NCI-H524 treated with DMSO at 0.1 percent for 48 hours (cell line): Measurements from ENCODE around the gene TMA7B.

Experiments used
- DNase-seq: peaks from one replicate; lab custom pipeline; 2025; lab: John Stamatoyannopoulos, UW

The TMA7B gene

GRCh38 chr22:40001800-40002577, 41.8 kb downstream of the TMA7B start:
- DNase-seq = no peak

GRCh38 chr22:40002935-40003715, 42.9 kb downstream of the TMA7B start:
- DNase-seq = no peak

GRCh38 chr22:40004836-40005235, 44.6 kb downstream of the TMA7B start:
- DNase-seq = no peak

DNA sequence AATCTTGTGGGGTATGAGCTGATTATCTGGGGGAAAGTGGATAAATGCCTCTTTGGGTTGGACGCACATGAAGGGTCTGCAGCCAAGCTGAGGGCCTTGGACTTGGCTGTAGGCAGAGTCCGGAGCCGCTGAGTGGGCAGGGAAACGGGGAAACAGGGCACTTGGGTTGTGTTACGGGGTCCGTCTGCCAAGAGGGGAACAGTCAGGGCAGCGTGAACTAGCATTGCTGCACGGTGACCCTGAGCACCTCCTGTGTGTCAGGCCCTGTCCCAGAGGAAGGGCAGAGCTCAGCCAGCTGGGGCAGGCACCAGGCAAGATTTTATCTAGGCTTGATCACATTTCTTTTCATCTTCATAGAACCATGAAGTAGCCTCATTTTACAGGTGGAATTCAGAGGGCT, 46.4 kb downstream of the TMA7B start:
- no peak for DNase-seq

DNA sequence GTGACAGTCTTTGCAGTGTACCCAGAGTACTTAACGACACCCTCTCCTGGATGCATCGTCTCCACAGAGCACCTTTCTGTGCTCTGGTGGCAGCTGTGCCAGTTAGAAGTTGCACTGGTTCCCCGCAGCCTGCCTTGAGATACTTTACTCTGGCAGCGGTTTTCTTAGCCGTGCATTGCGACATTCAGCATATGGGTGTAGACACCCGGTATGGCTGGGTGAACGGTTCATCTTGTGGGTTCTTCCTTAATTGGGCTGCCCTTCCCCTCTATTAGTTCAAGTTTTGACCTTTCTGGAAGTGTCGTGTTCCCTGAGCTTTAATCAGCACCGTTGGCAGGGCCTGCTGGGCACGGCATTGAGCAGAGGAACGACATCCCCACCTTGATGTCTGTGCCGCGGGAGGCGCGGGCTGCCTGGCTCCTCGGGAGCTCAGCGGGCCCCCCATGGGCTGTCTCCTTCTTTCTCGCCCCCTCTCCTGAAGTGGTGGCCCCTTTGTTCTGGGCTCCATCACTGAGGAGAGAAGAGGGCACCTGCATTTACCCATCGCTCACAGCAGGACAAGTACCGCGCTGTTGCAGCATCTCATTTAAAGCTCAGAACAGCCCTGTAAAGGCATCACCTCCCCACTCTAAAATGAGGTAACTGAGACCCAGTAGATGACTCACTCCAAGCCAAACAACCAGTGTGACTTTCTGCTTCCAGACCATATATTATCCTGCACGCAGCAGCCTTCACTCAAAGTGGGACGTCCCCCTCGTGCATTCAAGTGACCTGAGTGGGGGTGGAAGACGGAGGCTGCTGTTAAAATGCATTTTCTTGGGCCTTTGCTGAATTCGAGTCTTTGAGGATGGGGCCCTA, 47.9 kb downstream of the TMA7B start:
- DNase-seq = no peak

DNA sequence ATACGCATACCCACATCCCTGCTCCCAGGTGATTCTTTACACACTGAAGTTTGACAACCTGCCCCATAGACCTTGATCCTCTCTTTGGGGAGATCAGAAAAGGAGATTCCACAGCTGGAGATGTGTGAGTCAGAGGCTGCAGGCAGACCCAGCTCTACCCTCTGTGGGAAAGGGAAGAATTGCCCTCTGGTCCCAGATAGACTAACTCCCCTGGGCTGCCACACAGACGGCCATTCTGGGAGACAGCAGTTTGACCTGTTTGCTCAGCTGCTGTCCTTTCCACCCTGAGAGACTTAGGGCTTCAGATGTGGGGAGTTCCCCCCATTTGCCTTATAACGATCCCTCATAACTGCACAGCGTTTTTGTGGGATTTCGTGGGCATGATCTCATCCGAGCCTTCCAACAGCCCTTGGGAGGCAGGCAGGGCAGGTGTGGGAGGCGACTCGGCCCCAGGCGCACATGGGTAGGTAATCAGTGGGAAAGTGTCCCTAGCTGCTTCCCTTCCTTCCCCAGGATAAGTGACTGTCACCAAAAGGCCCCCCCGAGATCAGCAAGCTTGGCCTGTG, 48.6 kb downstream of the TMA7B start:
- no peak for DNase-seq

GRCh38 chr22:40009292-40009774, 49.1 kb downstream of the TMA7B start:
- no peak for DNase-seq

DNA sequence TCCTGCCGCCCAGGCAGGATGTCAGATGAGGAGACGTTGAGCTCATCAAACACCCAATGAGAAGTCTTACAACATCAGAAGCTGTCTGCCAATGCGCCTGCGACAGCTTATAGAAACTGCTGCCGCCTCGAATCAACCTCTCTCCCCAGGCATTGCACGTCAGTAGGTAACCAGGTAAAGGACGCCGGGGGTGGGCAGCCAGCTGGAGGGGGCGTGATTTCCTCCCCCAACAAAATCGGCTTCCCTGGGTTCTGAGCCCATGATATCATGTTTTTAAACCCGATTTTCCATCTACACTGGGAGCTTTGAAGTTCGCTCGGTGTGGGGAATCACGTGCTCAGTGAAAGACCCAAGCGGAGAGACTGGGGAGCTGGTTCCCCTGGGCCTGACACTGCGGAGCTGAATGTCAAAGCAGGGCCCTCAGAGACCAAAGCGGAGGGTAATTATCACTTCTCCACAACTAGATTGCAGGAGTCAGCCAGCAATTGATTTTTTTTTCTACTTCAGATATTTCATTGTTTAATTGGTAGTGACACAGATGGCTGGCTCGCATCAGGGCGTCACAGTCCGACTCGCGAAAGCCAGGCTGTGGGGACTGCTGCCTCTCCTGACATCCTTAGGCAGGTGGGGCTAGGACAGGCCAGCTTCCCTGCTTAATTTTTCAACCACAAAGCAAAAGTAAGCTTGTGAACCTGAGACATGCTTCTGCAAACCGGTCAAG, 49.9 kb downstream of the TMA7B start:
- DNase-seq = no peak

DNA sequence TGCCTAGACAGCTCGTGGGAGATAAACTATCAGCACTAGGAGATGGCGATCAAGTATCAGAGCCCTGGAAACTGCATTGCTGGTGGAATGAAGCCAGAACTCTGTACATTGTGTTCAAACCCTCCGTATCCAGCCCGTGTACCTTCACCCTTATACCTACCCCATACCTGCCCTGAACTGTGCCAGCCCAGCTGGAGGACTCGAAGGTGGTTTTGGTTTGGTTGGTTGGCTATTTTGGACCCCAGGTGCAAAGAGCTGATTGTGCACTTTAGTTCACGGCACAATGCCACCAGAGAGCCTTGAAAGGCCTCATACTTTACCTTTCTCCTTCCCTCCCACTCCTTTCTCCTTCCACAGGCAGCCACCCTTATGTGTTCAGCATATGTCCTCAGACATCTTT, 50.5 kb downstream of the TMA7B start:
- DNase-seq = no peak
